NB4 (cell line): ENCODE data around the gene ZFP92.

Experiments used
- DNase-seq: peaks from one replicate; pipeline ENCODE4 v3.0.0; 2010; ENCODE audit warnings: low read depth
- H3K4me3 ChIP-seq: one replicate; pipeline ENCODE4 v1.5.1; 2011; ENCODE audit warnings: mild to moderate bottlenecking, low read depth, low read length, moderate library complexity
- CTCF ChIP-seq: IDR thresholded peaks from one replicate; pipeline ENCODE4 v1.5.1; 2012; ENCODE audit warnings: low read depth, low read length
- MYC ChIP-seq: IDR thresholded peaks from 2 replicates; pipeline ENCODE4 v1.6.1; 2011; ENCODE audit warnings: low read depth, low read length
- POLR2A ChIP-seq: IDR thresholded peaks from 2 replicates; pipeline ENCODE4 v1.6.1; 2011; ENCODE audit warnings: mild to moderate bottlenecking; ENCODE audit not compliant: insufficient read length; ENCODE audit errors: extremely low read depth
- TF ChIP-seq, protein P1 (sequence below): IDR thresholded peaks from 2 replicates; pipeline ENCODE4 v1.6.1; 2011; ENCODE audit warnings: low read depth, low read length

ZFP92 gene

GRCh38 chrX:153441981-153442380, 30.7 kb downstream of the ZFP92 start:
- TF ChIP-seq MYC (no peak), CTCF (no peak), POLR2A (no peak)
- TF ChIP-seq, protein P1, sequence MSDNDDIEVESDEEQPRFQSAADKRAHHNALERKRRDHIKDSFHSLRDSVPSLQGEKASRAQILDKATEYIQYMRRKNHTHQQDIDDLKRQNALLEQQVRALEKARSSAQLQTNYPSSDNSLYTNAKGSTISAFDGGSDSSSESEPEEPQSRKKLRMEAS, result no peak
- DNase-seq, result no peak
- H3K4me3 ChIP-seq, result no peak overlapping the region

- DNase-seq, result no peak
- TF ChIP-seq, protein P1, result no peak
- no peak for TF ChIP-seq CTCF
- no peak for TF ChIP-seq POLR2A
- TF ChIP-seq MYC, result no peak
- no peak overlapping the region for H3K4me3 ChIP-seq
These were observed 31.2 kb downstream of the ZFP92 start for GRCh38 chrX:153442463-153442862.

DNA sequence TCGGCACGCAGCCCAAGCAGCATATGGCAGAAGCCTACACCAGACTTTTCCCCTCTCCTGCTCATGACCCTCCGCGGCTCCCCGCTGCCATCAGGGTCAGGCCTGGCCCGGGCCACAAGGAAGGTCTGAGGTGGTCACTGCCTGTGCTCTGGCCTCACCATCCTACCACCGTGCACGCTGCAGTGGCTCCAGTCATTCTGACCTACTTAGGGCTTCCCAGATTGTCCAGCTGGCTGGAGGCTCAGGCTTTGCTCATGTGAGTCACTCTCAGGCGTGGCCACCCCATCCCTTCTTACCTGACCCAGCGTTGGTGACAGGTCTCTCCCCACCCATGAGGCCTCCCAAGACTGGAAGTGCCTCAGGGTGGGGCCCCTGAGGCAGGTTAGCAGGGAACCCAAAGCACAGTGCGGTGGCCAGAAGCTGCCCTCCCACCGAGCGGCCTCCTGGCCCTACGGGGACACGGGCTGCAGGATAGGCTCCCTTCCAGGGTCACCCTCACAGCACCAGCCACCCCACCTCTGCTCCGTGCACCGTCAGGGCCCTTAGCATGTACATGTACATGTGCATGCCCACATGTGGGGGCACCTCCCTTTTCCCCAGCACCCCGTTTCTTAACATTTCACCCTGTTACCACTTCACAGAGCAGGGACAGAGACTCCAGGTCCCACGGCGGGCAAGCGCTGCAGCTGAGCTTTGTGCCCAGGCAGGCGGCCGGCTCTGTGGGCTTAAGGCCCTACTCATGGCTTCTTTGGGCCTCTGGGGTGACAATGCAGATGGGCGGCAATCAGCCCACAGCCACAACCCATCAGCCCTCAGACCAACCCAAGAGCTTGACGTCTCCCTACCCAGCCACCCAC, 32.4 kb downstream of the ZFP92 start:
- DNase-seq, result no peak
- no peak for TF ChIP-seq MYC
- no peak for TF ChIP-seq CTCF
- TF ChIP-seq POLR2A, result no peak
- TF ChIP-seq, protein P1, result no peak
- no peak overlapping the region for H3K4me3 ChIP-seq

DNA sequence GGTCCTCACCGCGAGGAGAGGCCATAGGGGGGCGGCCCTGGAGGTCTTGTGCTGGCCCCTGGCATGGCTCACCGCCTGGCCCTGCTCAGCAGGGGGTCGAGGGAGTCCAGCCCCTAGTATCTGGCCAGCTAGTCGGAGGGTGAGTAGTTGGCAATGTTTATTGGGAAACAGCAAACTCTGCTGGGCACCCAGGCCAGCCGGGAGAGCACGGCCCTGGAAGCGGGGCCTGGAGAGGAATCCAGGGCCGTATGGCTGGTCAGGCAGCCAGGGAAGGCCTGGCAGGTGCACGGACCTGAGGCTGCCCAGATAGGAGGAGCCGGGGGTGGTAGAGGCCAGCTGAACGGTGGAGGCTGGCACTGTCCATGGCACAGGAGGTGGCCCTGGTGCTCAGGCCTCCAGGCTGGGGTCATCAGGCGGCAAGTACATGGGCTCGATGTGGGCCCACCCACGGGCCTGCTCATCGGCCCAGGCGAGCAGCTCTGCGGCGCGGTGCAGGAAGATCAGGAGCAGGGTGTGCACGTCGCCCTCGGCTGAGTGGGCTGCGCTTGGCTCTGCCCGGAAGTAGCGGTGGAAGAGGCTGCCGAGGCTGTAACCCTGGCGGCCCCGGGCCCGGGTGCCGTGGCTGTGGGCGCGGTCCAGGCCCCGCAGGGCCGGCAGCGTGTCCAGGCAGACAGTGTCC, 33.2 kb downstream of the ZFP92 start:
- TF ChIP-seq CTCF, result no peak
- TF ChIP-seq, protein P1, result no peak
- TF ChIP-seq POLR2A, result no peak
- TF ChIP-seq MYC, result no peak
- no peak for DNase-seq

GRCh38 chrX:153445106-153445855, 34.0 kb downstream of the ZFP92 start:
- TF ChIP-seq MYC, result no peak
- no peak for TF ChIP-seq CTCF
- no peak overlapping the region for H3K4me3 ChIP-seq
- DNase-seq, result no peak

More for the DNA sequence above, 33.2 kb downstream of the ZFP92 start:
- no peak overlapping the region for H3K4me3 ChIP-seq
